ENCODE data around the gene PRSS36.
"Not testable (repeated sequence)": the region's sequence is repeated elsewhere in the genome, so short reads cannot be mapped to it uniquely, and the experiment has no call there.

The PRSS36 gene

DNA sequence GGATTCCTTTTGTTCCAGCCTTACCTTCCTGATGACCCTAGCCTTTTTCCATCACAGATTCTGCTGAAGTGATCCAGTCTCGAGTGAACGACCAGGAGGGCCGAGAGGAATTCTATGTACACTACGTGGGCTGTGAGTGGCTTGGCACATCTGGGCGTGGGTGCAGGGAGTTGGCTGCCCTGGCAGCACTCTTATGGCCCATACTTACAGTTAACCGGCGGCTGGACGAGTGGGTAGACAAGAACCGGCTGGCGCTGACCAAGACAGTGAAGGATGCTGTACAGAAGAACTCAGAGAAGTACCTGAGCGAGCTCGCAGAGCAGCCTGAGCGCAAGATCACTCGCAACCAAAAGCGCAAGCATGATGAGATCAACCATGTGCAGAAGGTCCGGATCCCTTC lies 29.7 kb downstream of the PRSS36 start:
- DNase-seq = no peak

DNA sequence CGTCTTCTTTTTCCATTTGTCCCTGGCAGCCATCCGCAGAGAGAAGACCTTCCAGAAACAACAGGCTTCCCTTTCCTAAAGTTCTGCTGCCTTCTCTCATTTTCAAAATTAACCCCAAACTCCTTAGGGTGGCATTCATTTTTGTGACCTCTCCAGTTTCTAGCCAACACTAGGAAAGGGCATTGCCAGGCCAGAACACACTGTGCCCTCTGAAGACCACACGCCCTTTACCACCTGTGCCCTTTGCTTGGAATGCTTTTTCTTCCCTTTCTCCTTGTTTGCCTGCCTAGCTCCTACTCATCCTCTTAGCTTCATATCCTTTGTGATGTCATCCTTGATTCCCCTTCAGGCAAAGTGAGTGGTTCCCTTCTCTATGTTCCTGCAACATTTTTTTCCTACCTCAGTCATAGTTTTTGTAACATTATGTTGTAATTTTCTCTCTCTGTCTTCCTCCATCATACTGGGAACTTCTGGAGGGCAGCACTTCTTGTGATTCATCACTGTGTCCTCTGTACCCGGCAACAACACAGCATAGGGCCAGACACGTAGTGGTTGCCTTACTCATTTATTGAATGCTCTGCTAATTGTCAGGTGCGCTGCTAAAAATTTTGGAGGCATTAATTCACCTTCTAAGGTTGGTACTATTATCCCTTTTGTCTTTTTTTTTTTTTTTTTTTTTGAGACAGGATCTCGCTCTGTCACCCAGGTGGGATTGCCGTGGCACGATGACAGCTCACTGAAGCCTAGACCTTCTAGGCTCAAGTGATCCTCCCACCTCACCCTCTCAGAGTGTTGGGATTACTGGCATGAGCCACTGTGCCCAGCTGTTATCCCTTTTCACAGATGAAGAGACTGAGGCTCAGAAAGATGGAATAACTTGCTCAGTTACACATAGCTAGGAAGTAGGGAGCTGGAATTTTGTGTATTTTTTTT lies 31.4 kb downstream of the PRSS36 start:
- DNase-seq = no peak

DNA sequence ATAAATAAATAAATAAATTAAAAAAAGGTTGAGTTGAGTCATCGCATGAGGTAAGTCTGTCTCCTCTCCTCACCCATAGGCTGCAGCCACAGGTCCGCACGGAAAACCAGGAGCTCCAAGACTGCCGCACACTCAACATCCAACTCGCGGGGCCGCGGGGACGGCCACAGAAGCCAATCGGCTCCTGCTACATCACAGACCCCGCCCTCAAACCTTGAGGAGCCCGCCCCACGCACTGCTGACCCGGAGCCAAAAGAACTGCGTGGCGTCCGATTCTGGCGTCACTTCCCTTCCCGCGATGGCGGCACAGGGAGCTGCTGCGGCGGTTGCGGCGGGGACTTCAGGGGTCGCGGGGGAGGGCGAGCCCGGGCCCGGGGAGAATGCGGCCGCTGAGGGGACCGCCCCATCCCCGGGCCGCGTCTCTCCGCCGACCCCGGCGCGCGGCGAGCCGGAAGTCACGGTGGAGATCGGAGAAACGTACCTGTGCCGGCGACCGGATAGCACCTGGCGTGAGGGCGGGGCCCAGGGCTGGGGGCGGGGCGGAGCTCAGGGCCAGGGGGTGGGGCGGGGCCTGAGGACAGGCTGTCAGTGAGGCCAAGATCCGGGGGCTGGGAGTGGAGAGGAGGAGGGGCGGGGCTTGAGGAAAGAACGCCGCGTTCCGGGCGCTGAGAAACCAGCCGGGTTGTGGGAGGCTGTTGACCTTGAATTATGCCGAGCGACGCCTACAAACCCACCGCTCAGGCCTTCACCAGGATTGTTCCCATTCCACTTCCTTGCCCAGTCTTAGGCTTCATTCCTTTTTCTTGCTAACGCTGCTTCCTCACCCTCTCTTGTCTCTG lies 32.3 kb downstream of the PRSS36 start, which contains the start of gene KAT8:
Gene KAT8, plus strand, starts transcription at position 281 of the 839 bp plus-strand sequence. Its CDS starts 18 bp downstream, at position 299.
- peak; percentile 98 for DNase-seq

DNA sequence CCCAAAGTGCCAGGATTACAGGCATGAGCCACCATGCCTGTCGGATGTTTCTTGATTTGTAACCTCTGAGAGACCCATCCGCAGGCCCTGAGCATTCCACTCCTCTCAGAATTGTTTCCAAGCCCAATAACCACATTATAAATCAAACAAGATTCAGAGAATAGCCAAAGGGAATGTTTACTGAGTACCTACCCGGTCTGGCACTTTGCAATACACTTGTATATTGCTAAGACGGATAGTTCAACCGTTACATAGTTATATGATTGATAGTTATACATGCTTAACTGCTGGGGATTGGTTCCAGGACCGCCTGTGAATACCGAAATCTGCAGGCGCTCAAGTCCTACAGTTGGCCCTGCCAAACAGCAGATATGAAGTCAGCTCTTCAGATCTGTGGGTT lies 35.4 kb downstream of the PRSS36 start:
- no peak for DNase-seq

DNA sequence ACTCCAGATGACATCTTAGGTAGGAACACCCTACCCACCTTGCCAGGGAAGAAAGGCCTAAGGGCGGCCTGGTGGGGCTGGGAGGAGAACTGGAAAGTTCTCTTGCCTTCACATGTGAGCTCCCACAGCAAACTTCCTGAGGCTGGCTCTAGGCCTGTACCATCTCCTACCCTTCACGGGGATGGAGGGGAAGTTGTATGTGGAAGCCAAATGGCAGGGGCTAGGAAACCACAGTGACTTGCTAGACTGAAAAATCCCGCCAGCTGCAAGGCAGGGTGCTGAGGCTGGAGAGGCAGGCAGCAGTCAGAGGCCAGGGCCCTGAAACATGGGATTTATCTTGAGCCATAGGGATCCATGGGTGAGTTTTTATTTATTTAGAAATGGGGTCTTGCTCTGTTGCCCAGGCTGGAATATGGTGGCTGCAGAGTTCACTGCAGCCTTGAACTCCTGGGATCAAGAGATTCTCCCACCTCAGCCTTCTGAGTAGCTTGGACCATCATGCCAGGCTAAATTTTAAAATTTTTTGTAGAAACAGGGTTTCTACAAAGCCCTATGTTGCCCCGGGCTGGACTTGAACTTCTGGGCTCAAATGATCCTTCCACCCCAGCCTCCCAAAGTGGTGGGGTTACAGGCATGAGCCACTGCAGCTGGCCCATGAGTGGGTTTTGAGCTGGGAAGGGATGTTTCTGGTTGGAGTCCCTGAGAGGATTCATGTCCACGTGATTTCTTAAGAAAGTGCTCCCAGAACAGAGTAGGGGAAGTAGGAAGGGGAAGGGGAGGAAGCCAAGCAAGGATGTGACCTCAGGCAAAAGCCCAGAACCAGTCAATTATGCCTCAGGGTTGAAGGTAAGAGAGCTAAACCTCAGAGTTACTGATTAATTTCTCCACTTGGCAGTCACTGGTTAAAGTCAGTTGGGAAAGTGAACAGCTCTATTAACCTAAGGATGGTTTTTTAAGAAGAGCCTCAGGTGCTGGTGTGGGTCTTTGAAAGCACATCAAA lies 36.4 kb downstream of the PRSS36 start:
- no peak for DNase-seq

DNA sequence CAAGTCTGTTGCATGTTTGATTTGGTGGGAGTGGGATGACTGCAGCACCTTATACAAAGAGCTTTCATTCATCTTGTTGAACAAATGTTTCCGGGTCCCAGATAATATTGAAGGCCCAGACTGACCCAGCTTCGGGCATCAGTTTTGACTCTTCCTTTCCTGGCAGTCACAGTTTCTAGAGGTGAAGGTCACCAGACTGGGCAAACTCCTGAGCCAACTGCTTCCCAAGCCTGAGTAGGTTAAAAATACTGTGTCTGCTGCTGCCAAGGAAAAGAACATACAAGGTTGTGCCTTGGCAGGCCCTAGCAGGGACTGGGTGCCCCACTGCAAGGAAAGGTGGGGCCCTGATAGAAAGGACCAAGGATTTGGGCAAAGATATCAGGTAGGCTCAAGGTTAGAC lies 37.2 kb downstream of the PRSS36 start:
- no peak for DNase-seq

DNA sequence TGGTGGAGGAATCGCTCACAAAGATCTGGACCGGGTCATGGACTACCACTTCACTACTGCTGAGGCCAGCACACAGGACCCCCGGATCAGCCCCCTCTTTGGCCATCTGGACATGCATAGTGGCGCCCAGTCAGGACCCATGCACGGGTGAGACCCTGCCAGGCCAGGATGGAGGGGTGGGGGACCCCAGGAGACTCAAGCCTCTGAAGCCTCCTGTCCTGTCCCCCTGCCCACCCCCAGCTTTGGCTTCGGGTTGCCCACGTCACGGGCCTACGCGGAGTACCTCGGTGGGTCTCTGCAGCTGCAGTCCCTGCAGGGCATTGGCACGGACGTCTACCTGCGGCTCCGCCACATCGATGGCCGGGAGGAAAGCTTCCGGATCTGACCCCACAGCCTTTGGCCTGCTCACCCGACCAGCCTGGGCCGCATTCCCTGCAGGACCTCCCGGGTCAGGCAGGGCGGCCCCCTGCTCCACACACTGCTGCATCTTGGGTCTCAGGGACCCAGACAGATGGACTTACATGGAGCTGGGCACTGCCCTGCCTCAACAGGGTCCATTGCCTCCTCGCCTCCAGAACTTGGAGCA lies 37.9 kb downstream of the PRSS36 start:
- DNase-seq = no peak

DNA sequence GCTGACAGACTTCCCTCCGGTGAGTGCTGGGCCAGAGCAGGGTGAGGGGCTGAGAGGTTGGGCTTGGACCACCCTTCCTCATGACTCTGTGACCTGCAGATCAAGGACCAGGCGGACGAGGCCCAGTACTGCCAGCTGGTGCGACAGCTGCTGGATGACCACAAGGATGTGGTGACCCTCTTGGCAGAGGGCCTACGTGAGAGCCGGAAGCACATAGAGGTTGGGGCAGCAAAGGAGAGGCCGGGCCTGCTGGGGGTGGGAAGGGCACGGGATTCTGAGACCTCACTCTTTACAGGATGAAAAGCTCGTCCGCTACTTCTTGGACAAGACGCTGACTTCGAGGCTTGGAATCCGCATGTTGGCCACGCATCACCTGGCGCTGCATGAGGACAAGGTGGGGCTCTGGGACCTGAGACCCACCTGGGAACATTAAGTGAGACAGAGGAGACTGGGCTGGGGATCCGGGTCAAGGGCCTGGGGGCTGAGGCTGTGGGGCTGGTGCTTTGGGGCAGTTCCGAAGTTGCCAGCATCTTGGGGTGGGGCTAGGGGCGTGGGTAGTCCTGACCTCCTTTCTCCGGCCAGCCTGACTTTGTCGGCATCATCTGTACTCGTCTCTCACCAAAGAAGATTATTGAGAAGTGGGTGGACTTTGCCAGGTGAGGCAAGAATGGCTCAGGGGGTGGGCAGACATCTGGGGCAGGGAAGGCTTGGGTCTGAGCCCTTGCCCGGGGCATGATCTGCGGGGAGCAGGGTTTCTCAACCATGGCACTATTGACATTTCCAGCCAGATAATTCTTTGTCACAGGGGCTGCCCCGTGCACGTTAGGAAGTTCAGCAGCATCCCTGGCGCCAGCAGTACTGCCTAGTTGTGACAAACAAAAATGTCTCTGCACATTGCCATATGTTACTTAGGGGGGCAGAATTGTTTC lies 39.5 kb downstream of the PRSS36 start:
- no peak for DNase-seq

DNA sequence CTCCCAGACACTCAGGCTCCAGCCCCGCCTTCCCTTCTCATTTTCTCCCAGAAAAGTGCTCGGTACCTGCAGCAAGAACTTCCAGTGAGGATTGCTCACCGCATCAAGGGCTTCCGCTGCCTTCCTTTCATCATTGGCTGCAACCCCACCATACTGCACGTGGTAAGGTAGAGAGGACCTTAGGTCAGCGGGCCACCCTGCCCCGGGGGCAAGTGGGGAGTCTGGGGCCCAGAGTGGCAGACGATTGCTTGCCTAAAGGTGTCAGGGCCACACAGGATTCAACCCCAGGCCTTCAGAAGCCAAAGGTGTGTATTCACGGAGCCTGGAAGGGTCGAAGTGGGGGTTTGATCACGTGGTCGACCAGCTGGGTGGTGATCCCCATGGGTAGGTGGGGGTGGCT lies 40.2 kb downstream of the PRSS36 start:
- no peak for DNase-seq

DNA sequence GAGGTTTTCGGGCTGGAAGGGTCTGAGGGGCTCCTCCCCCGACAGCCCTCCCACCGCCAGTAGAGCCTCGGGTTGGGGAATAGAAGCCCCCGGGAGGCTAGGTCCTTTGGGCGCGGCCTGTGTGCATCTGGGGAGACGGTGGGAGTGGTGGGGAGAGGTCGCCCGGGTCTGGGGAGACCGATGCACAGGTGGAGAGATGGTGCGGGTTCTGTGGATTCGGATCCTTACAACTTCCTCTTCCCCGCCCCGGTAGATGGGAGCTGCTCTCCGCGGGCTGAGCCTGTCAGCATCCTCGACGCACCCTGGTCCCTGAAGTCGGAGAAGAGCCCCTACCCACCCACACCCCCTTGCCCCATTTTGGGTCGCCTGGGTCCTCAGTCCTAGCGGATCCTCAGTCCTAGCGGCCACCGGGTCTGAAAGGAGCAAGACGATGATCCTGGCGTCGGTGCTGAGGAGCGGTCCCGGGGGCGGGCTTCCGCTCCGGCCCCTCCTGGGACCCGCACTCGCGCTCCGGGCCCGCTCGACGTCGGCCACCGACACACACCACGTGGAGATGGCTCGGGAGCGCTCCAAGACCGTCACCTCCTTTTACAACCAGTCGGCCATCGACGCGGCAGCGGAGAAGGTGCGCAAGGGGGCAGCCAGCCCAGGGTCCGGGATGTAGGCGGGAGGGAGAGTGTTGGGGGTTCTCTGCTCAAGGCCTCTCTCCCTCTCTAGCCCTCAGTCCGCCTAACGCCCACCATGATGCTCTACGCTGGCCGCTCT lies 40.9 kb downstream of the PRSS36 start:
- DNase-seq = no peak

DNA sequence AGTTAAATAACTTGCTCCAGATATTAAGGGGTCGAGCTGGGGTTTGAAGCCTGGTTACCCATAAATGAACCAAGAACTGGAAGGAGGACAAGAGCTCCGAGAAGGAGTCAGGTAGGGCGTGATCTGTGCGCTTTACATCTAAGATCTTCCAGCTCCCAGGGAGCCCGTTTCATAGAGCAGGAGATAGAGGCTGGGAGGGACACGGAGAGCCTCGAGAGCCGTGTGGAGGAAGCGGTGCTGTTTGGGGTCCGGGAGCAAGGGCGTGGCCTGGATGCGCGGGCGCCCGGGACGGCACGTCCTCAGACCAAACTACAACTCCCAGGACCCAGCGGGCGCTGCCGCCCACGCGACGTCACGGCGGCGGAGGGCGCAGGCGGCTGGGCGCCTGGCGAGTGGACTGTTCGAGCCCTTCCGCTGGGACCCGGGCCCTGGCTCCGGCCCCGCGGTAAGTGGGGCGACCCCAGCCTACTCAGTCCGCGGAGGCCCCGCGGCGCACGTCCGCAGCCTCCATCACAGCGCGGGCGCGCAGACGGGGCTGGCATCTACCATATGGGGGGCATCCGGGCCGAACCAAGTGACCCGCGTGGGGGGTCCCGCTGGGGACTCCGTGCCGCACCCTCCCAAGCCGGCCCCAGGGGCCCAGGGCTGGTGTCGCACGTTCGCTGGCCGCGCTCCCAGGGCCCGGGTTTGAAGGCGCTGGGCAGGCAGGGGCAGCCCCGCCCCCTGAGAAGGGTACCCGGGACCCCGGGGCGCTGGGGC lies 41.7 kb downstream of the PRSS36 start, which contains the start of gene BCKDK:
Gene BCKDK, plus strand, starts transcription at position 352 of the 759 bp plus-strand sequence. CDS start 838 bp downstream, outside the sequence.
- peak; percentile 47 for DNase-seq

DNA sequence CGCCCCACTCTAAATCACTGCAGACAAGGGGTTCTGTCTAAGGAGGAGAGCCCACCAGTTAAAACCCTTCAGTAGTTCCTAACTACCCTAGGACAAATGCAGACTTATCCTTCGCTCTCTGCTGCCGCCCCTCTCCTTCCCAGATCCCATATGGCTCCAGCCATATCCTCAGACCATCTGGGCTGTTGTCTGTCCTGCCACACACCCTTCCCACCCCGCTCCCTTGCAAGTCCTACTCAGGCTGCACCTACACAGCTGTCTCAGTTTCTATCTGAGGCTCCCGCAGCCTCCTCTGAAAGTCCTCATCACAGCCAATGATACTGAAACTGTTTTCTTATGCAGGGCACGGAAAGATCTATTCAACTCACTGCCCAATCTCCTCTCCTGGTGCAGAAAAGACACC lies 42.4 kb downstream of the PRSS36 start:
- DNase-seq = no peak

DNA sequence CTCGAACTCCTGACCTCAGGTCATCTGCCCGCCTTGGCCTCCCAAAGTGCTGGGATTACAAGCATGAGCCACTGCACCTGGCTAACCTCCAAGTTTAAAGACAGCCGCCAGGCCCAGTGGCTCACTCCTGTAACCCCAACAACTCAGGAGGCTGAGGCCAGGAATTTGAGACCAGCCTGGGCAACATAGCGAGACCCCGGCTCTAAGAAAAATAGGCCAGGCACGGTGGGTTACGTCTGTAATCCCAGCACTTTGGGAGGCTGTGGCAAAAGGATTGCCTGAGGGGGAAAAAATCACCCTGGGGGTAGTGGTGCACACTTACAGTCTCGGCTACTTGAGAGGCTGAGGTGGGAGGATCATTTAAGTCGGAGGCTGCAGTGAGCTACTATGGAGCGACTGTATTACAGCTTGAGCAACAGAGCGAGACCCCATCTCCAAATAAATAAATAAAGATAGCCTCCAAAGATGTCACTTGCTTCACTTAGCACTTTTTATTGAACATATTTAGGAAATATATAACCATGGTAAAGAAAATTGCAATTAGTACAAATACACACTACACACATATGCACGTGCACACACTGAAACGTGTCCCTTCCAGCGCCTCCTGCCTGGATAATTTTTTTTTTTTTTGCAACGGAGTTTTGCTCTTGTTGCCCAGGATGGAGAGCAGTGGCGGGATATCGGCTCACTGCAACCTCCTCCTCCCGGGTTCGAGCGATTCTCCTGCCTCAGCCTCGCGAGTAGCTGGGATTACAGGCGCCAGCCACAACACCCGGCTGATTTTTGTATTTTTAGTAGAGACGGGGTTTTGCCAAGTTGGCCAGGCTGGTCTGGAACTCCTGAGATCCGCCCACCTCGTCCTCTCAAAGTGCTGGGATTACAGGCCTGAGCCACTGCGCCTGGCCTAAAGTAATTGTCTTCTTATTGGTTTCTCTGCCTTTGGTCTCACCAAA lies 43.1 kb downstream of the PRSS36 start:
- no peak for DNase-seq

DNA sequence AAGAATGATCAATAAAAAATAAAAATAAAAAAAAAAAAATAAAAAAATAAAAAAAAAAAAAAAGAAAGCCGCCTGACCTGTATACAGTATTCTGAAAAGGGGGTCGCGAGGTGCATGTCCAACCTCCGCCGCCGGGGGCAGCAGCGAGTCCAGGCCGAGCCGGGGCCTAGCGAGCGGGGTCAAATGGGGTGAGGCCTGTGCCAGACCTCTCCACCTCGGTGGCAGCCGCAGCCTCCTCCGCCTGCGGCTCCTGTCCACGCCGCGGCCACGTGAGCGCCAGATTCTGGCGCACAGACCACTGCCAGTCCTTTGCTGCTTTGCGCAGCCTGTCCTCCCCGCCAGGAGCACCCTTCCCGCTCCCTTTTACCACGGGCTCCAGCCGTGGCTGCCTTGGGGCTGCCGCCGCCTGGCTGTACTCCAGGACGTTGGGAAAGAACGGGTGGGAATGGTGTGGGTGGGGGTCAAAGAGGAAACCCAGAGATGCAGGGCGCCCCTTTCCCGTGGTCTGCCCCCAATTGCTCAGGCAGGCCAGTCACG lies 44.1 kb downstream of the PRSS36 start:
- DNase-seq = peak; percentile 46

DNA sequence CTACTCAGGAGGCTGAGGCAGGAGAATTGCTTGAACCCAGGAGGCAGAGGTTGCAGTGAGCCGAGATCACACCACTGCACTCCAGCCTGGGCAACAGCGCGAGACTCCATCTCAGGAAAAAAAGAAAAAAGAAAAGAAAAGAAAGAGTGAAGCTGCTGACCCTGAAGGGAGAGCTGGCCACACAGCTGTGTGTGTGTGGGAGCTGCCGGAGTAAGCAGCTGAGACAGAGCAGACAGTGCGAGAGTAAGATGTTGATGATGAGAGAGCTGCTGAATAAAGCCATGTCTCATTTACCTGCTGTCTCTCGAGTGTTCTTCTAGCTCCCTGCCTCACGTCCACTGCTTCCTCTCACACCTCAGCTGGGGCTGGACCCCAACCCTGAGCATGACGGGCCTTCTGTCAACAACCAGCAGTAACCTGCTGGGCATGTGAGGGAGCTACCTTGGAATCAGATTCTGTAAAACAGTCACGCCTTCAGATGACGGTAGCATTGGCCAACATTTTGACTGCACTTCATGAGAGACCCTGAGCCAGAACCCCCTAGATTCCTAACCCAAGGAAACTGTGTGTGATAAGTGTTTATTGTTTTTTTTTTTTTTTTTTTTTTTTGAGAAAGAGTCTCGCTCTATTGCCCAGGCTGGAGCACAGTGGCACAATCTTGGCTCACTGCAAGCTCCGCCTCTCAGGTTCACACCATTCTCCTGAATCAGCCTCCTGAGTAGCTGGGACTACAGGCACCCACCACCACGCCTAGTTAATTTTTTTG lies 48.8 kb downstream of the PRSS36 start:
- DNase-seq = not testable (repeated sequence)

DNA sequence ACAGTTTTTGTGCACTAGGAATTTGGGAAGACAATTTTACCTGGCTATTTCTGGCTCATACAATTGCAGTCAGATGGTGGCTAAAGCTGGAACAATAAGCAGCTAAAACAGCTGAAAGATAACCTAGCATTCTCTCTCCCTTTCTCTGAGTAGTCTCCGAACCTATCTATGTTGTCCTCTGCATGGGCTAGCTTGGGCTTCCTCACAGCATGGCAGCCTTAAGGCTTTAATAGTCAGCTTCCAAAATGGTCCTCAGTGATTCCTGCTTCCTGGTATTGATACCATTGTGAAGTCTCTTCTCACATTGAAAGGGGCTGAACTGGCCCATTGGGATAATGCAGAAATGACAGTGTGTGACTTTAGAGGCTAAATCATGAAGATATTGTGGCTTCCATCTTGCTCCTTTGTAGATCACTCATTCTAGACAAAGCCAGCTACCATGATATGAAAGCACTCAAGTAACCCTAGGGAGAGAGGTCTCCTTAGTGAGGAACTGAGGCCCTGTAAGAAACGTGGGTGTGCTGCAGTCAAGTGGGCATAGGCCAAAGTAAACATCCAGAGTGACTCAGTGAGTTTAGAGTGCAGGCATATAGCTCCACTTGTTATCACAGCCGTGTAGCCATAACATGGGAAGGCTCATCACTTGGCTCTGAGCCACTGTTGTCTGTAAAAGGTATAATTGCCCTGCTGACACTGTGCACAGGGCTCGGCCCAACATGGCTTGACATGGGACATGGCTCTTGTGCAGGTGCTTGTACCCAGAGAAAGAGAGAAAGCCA lies 49.8 kb downstream of the PRSS36 start:
- DNase-seq = no peak

All from NCI-H1092 treated with DMSO at 0.1 percent for 48 hours (cell line).